Mucosa of descending colon (tissue), 3 donors: ENCODE measurements around the gene RHOJ. TPM values are rescaled to one million over a fixed set of nuclear protein-coding genes. Genes with fewer than 3 reads are reported as not detected.

ENCODE experiments used
- ATAC-seq: fragments of 200-7000 bp; cut with Tn5 transposase; one replicate; pipeline ENCODE4 v1.9.1; 2020; ENCODE audit warnings: mild to moderate bottlenecking, moderate library complexity
- DNase-seq, 3 donors: peaks; one replicate each; pipeline ENCODE4 v3.0.0-alpha.2; 2020
- H3K36me3 ChIP-seq: fragments of 200-600 bp; one replicate; pipeline ENCODE4 v1.8.0; 2021; ENCODE audit warnings: low read depth, mild to moderate bottlenecking
- H3K4me1 ChIP-seq: fragments of 200-600 bp; one replicate; pipeline ENCODE4 v1.8.0; 2021; ENCODE audit warnings: low read depth, mild to moderate bottlenecking
- H3K4me3 ChIP-seq: fragments of 200-600 bp; one replicate; pipeline ENCODE4 v1.8.0; 2021; ENCODE audit warnings: mild to moderate bottlenecking
- H3K9me3 ChIP-seq: fragments of 200-600 bp; one replicate; pipeline ENCODE4 v1.8.0; 2021; ENCODE audit warnings: mild to moderate bottlenecking
- CTCF ChIP-seq: fragments of 200-600 bp; IDR thresholded peaks from one replicate; pipeline ENCODE4 v1.8.0; 2022; ENCODE audit warnings: antibody characterized with exemption, mild to moderate bottlenecking
- intact Hi-C, 2 donors: fragments of 100-400 bp; cut with DNase I in 1 of 2; cut with micrococcal nuclease in 1 of 2; formaldehyde crosslinking; loops; one replicate each; pipeline versions ENCODE4 v1.11.0 to v1.11.1; 2022; cut with DNase I, micrococcal nuclease
- total RNA-seq, 3 donors: library from RNA; stranded (reverse); fragmentation: NEBNext Ultra II Directional in 2 of 3; extraction: Animal tissue kit (Norgen Biotek cat#: 25700) in 2 of 3; gene quantifications; one replicate each; pipeline versions ENCODE4 v1.2.1 to v1.2.4, GENCODE V29; 2021 to 2023
- donor health status: DM: no; HTN: no; CAD: no; lungs with moderate emphysema.
- donor health status: DM: no; HTN: no; CAD: no.
- donor health status: DM: no; HTN: yes; CAD: no.

Gene RHOJ
- total RNA-seq, 3 donors from 2014 or later: 3.3 to 19.1 (median 6.4) TPM

- no peaks in the 10 kb centered on the region for H3K4me1 ChIP-seq
- intact Hi-C loops: no loop called here
- ATAC-seq (no peak), DNase-seq (no peak)
- TF ChIP-seq CTCF: no peak
- H3K9me3 ChIP-seq: no peaks in the 10 kb centered on the region
- H3K4me3 ChIP-seq: no peak overlapping the region
- no peaks in the 10 kb centered on the region for H3K36me3 ChIP-seq
Measured at GRCh38 chr14:63182968-63183367, 21.3 kb upstream of the RHOJ start.

GRCh38 chr14:63186453-63186852, 17.8 kb upstream of the RHOJ start:
- H3K4me1 ChIP-seq: no peaks in the 10 kb centered on the region
- H3K9me3 ChIP-seq: no peaks in the 10 kb centered on the region
- TF ChIP-seq CTCF: no peak
- H3K36me3 ChIP-seq: no peaks in the 10 kb centered on the region
- no peak overlapping the region for H3K4me3 ChIP-seq
- intact Hi-C loops: no loop called here
- DNase-seq: no peak
- ATAC-seq: no peak

- no peak overlapping the region for H3K4me3 ChIP-seq
- no peaks in the 10 kb centered on the region for H3K9me3 ChIP-seq
- TF ChIP-seq CTCF: no peak
Measured at GRCh38 chr14:63191211-63191610, 13.0 kb upstream of the RHOJ start.

GRCh38 chr14:63192085-63192484, 12.2 kb upstream of the RHOJ start:
- H3K4me3 ChIP-seq: no peak overlapping the region
- no peaks in the 10 kb centered on the region for H3K36me3 ChIP-seq
- DNase-seq: no peak
- no peaks in the 10 kb centered on the region for H3K4me1 ChIP-seq
- H3K9me3 ChIP-seq: no peaks in the 10 kb centered on the region
- TF ChIP-seq CTCF: no peak
- ATAC-seq: no peak
- intact Hi-C loops: no loop called here

More at GRCh38 chr14:63191211-63191610, 13.0 kb upstream of the RHOJ start:
- intact Hi-C loops: no loop called here
- DNase-seq (no peak), ATAC-seq (no peak)
- Histone ChIP-seq H3K36me3 (no peaks in the 10 kb centered on the region), H3K4me1 (no peaks in the 10 kb centered on the region)

- H3K4me3 ChIP-seq: no peak overlapping the region
- TF ChIP-seq CTCF: no peak
- intact Hi-C loops: no loop called here
- no peaks in the 10 kb centered on the region for H3K4me1 ChIP-seq
- H3K9me3 ChIP-seq: no peaks in the 10 kb centered on the region
- no peak for ATAC-seq
- no peak for DNase-seq
- H3K36me3 ChIP-seq: no peaks in the 10 kb centered on the region
Measured at GRCh38 chr14:63193236-63193635, 11.0 kb upstream of the RHOJ start.
